ENCODE results near the gene UGT3A2.

- no peak for TF ChIP-seq CTCF (IDR thresholded peaks at IDR 0.05)
- TF ChIP-seq POLR2A (IDR thresholded peaks at IDR 0.05): no peak
Measured at GRCh38 chr5:36066540-36067210, at the start of gene UGT3A2.
